Mesodermal cell (in vitro differentiated cells): ENCODE measurements around the gene OSTC.

ENCODE experiments used
- H3K27ac ChIP-seq: 2 replicates; pipeline ENCODE4 v1.7.0; 2013; ENCODE audit warnings: mild to moderate bottlenecking, low read depth, low read length, moderate library complexity; ENCODE audit not compliant: severe bottlenecking
- H3K36me3 ChIP-seq: 2 replicates; pipeline ENCODE4 v1.7.1; 2013; ENCODE audit warnings: mild to moderate bottlenecking, low read length, moderate library complexity; ENCODE audit not compliant: control insufficient read depth, insufficient read depth
- H3K4me1 ChIP-seq: one replicate; pipeline ENCODE4 v1.7.1; 2013; ENCODE audit warnings: mild to moderate bottlenecking, low read length; ENCODE audit not compliant: insufficient read depth, control insufficient read depth, poor library complexity, severe bottlenecking
- H3K4me3 ChIP-seq: 2 replicates; pipeline ENCODE4 v1.7.0; 2013; ENCODE audit warnings: low read length, control low read depth, mild to moderate bottlenecking; ENCODE audit not compliant: insufficient read depth, poor library complexity, severe bottlenecking; ENCODE audit errors: extremely low read depth
- H3K9me3 ChIP-seq: 2 replicates; pipeline ENCODE4 v1.7.1; 2013; ENCODE audit warnings: mild to moderate bottlenecking, low read length, moderate library complexity; ENCODE audit not compliant: control insufficient read depth
- WGBS, 2 experiments: methylation state at CpG; one replicate each; pipeline ENCODE4 v1.1.5; 2013; ENCODE audit warnings: missing lambda C conversion rate in 2 of 2; ENCODE audit not compliant: insufficient coverage in 2 of 2; 5-methylcytosine and 5-hydroxymethylcytosine counted together

Gene OSTC

DNA sequence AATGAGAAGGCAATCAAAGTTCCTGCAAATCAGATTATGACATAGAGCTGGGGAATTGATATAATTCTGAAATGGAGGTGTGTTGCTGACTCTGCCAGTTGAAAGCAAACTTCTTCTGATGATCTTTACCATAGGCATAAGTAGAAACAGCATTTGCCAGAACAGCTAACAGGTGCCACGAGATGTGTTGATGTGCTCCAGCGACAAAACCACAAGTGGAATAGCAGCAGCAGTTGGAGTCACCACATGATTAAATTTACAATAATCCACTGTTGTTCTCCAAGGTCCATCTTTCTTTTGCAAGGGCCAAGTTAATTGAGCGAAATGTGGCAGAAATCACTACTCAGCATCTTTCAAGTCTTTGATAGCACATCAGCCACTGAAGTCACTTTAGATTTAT, 3.7 kb upstream of the OSTC start:
- H3K27ac ChIP-seq = no peak overlapping the region
- no peak overlapping the region for H3K4me3 ChIP-seq
- no peaks in the 10 kb centered on the region for H3K9me3 ChIP-seq
- no peaks in the 10 kb centered on the region for H3K4me1 ChIP-seq
- H3K36me3 ChIP-seq = no peaks in the 10 kb centered on the region
- 90 to 100% methylated on average over 2 of the region's 3 CpGs for WGBS, 2 experiments

GRCh38 chr4:108649863-108650211, 562 bp upstream of the OSTC start:
- no peaks in the 10 kb centered on the region for H3K4me1 ChIP-seq
- peak overlapping the region; percentile 78 for H3K4me3 ChIP-seq
- 8 to 10% methylated on average over 4 to 5 of the region's 6 CpGs for WGBS, 2 experiments
- H3K9me3 ChIP-seq = no peaks in the 10 kb centered on the region
- no peak overlapping the region for H3K27ac ChIP-seq
- H3K36me3 ChIP-seq = peaks cover 18% of the 10 kb centered on the region

- WGBS, 2 experiments = 8 to 10% methylated on average over 4 of the region's 9 CpGs
- H3K36me3 ChIP-seq = peaks cover 32% of the 10 kb centered on the region
- H3K4me1 ChIP-seq = no peaks in the 10 kb centered on the region
- no peaks in the 10 kb centered on the region for H3K9me3 ChIP-seq
- H3K4me3 ChIP-seq = peak overlapping the region; percentile 78
- H3K27ac ChIP-seq = peak overlapping the region; percentile 84
Measured at GRCh38 chr4:108651014-108651791, 804 bp downstream of the OSTC start.

DNA sequence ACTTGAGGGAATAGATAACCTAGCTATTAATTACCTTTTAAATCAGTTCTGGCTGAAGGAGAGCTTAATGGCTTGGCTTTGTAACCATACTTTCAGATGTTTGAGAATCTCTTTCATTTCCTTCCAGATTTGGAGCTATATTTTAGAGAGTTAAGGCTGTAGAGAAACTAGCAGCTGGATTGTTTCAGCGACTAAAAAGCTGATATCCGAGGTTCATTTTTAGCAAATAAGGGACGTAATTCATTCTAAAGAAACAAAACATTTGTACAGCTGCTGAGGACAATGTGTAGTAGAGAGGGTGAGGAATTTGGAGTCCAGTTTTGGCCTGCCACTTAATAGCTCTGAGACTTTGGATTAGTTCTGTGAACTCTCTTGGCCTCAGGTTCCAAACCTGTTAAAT, 12.2 kb downstream of the OSTC start:
- WGBS, 2 experiments = 100% methylated on average over 3 of the region's 3 CpGs; no CpG with 5 or more reads in 1 of the 2 experiments
- Histone ChIP-seq H3K9me3 (no peaks in the 10 kb centered on the region), H3K27ac (no peak overlapping the region), H3K36me3 (peaks cover 86% of the 10 kb centered on the region), H3K4me1 (no peaks in the 10 kb centered on the region), H3K4me3 (no peak overlapping the region)

- Histone ChIP-seq H3K4me1 (no peaks in the 10 kb centered on the region), H3K4me3 (no peak overlapping the region), H3K27ac (no peak overlapping the region), H3K36me3 (peaks cover 39% of the 10 kb centered on the region), H3K9me3 (no peaks in the 10 kb centered on the region)
- no CpG with 5 or more reads among the region's 4 CpGs for WGBS, 2 experiments
Measured at GRCh38 chr4:108674356-108674977, 24.1 kb downstream of the OSTC start.

- peaks cover 17% of the 10 kb centered on the region for H3K36me3 ChIP-seq
- 89 to 92% methylated on average over 5 of the region's 5 CpGs for WGBS, 2 experiments
- H3K4me1 ChIP-seq = no peaks in the 10 kb centered on the region
- no peak overlapping the region for H3K27ac ChIP-seq
- H3K4me3 ChIP-seq = no peak overlapping the region
- no peaks in the 10 kb centered on the region for H3K9me3 ChIP-seq
Measured at GRCh38 chr4:108681321-108681809, 31.0 kb downstream of the OSTC start.

DNA sequence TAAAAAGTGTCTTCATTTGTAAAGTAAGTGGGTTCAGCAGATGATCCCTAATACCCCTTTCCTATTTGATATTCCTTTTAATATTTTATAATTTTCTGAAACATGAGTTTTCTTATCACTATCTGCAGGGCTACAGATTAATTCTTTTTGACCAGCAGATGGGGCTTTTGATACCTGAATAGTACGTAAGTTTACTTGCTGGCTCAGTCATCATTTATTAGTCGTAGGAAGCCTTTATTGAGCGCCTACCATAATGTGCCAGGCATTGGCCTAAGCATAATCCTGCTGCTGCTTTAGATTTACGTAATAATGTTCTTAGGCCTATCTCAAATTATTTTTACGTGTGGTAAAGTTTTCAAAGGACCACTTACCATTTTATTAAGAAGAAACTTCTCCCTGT, 33.1 kb downstream of the OSTC start:
- WGBS, 2 experiments = 86 to 92% methylated on average over 2 to 3 of the region's 5 CpGs
- no peaks in the 10 kb centered on the region for H3K9me3 ChIP-seq
- H3K36me3 ChIP-seq = peaks cover 5% of the 10 kb centered on the region
- H3K4me3 ChIP-seq = no peak overlapping the region
- no peak overlapping the region for H3K27ac ChIP-seq
- H3K4me1 ChIP-seq = no peaks in the 10 kb centered on the region

DNA sequence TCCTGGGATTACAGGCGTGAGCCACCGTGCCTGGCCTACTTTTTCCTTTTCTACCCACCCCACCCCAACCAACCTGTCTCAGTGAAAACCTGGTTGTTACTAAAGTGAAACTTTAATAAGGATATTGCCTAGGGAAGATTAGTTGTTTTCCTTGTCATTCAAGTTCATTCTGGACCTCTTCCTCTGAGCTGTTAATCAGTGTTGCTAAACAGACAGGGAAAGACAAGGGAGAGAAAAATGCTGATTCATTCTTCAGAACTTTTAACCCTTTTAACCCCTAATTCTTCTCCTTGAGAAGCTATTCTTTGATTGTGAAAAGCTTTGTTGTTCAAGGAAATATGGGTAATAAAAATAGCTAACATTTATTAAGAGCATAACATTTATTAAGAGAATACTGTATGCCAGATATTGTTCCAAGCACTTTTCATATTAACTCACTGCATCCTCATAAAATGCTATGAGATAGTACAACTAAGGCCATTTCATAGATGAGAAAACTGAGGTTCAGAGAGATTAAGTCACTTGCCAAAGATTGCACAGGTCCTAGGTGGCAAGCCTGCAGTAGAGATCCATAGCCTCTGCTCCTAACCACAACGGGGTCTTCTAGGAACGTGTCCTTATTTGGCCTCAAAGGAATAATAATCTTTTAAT, 34.8 kb downstream of the OSTC start:
- 83 to 100% methylated on average over 1 of the region's 4 CpGs for WGBS, 2 experiments

GRCh38 chr4:108690738-108691137, 40.3 kb downstream of the OSTC start:
- Histone ChIP-seq H3K4me1 (no peaks in the 10 kb centered on the region), H3K36me3 (no peaks in the 10 kb centered on the region), H3K9me3 (no peaks in the 10 kb centered on the region), H3K27ac (no peak overlapping the region), H3K4me3 (no peak overlapping the region)
- no CpG with 5 or more reads among the region's 1 CpG for WGBS, 2 experiments

More for the DNA sequence above, 34.8 kb downstream of the OSTC start:
- Histone ChIP-seq H3K4me3 (no peak overlapping the region), H3K4me1 (no peaks in the 10 kb centered on the region), H3K36me3 (peaks cover 4% of the 10 kb centered on the region), H3K9me3 (no peaks in the 10 kb centered on the region), H3K27ac (no peak overlapping the region)

DNA sequence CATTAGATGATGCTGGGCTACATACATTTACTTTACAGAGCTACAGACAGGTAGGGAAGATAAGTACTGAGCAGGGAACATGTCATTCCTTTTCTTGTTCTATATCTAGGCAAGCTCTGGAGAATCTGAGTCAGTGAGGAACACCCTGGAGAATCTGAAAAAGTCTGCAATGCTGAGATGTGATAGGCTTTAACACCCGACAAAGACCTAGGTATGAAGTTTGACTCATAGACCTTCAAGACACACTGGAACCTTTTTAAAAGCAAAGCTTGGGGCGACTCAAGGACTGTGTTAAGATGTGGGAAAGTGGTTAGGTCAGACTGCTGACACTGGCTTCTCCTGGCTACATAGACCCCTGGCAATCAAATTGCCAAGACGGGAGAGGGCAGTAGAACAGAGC, 42.8 kb downstream of the OSTC start:
- no peak overlapping the region for H3K27ac ChIP-seq
- no peak overlapping the region for H3K4me3 ChIP-seq
- H3K36me3 ChIP-seq = no peaks in the 10 kb centered on the region
- H3K9me3 ChIP-seq = no peaks in the 10 kb centered on the region
- no peaks in the 10 kb centered on the region for H3K4me1 ChIP-seq
- 86 to 100% methylated on average over 3 of the region's 3 CpGs for WGBS, 2 experiments
